ENCODE measurements around the gene ECHDC1. TPM values are rescaled to one million over a fixed set of nuclear protein-coding genes. Genes with fewer than 3 reads are reported as not detected.

ECHDC1 gene
- total RNA-seq, 1 donor from 2014 or later, result 59.7 TPM

GRCh38 chr6:127305741-127306140, 37.7 kb downstream of the ECHDC1 start:
- H3K27ac Mint-ChIP-seq, result no peak overlapping the region
- H3K9me3 Mint-ChIP-seq, result peaks cover 6% of the 10 kb centered on the region
- POLR2A ChIA-PET, result interaction anchor here (0.7 kb wide), 1 partner anchor 1525 kb away, joined by 4 read pairs; no protein-coding TSS in a partner anchor
- no peak for ATAC-seq (ENCODE audit: low read depth)
- H3K27me3 Mint-ChIP-seq, result no peaks in the 10 kb centered on the region
- CTCF ChIA-PET, result interaction anchor here (1.4 to 7.4 kb wide), 3 partner anchors 14 to 233 kb away, joined by 6 to 60 read pairs (median 30); no protein-coding TSS in a partner anchor
- H3K4me3 Mint-ChIP-seq, result no peak overlapping the region
- peaks cover 37% of the 10 kb centered on the region for H3K4me1 Mint-ChIP-seq
- no peak for TF ChIP-seq CTCF (IDR thresholded peaks at IDR 0.05)
- intact Hi-C loops (cut with micrococcal nuclease), result no loop called here
- H3K36me3 Mint-ChIP-seq (ENCODE audit: low read depth), result peaks cover 68% of the 10 kb centered on the region
- no peak for DNase-seq

GRCh38 chr6:127303917-127304316, 39.5 kb downstream of the ECHDC1 start:
- no peak for DNase-seq
- no peaks in the 10 kb centered on the region for H3K27me3 Mint-ChIP-seq
- ChIA-PET CTCF (interaction anchor here (1.0 to 7.4 kb wide), 13 partner anchors 9 to 235 kb away, joined by 3 to 60 read pairs (median 5); no protein-coding TSS in a partner anchor), POLR2A (interaction anchor here (1.8 kb wide), 1 partner anchor 12 kb away, joined by 4 read pairs; no protein-coding TSS in a partner anchor)
- no peak for TF ChIP-seq CTCF (IDR thresholded peaks at IDR 0.05)
- peak overlapping the region; percentile 24 for H3K27ac Mint-ChIP-seq
- intact Hi-C loops (cut with micrococcal nuclease), result loop anchor here (2.0 to 5.0 kb wide), 4 partner anchors 37 to 339 kb away; partner anchors contain the start of genes ECHDC1 and RNF146
- peaks cover 6% of the 10 kb centered on the region for H3K9me3 Mint-ChIP-seq
- peaks cover 57% of the 10 kb centered on the region for H3K36me3 Mint-ChIP-seq (ENCODE audit: low read depth)
- ATAC-seq (ENCODE audit: low read depth), result no peak
- H3K4me3 Mint-ChIP-seq, result no peak overlapping the region
- H3K4me1 Mint-ChIP-seq, result peaks cover 26% of the 10 kb centered on the region

- intact Hi-C loops (cut with micrococcal nuclease), result loop anchor here (1.0 to 5.0 kb wide), 8 partner anchors 12 to 340 kb away; partner anchors contain the start of genes ECHDC1 and RNF146
- POLR2A ChIA-PET, result interaction anchor here (1.8 kb wide), 1 partner anchor 13 kb away, joined by 4 read pairs; no protein-coding TSS in a partner anchor
- Mint-ChIP-seq H3K27me3 (no peaks in the 10 kb centered on the region), H3K9me3 (peaks cover 1% of the 10 kb centered on the region), H3K4me1 (peaks cover 24% of the 10 kb centered on the region), H3K36me3 (ENCODE audit: low read depth) (peaks cover 48% of the 10 kb centered on the region), H3K27ac (peak overlapping the region; percentile 24), H3K4me3 (no peak overlapping the region)
- DNase-seq (no peak), ATAC-seq (ENCODE audit: low read depth) (peak; percentile 94)
- TF ChIP-seq CTCF (IDR thresholded peaks at IDR 0.05), result peak; percentile 40
- CTCF ChIA-PET, result interaction anchor here (0.9 to 7.4 kb wide), 15 partner anchors 10 to 240 kb away, joined by 3 to 60 read pairs (median 5); no protein-coding TSS in a partner anchor
Measured at GRCh38 chr6:127302728-127303660, 40.4 kb downstream of the ECHDC1 start.

GRCh38 chr6:127301199-127301700, 42.2 kb downstream of the ECHDC1 start:
- no peak for ATAC-seq (ENCODE audit: low read depth)

More at GRCh38 chr6:127301199-127301700, 42.2 kb downstream of the ECHDC1 start:
- Mint-ChIP-seq H3K27me3 (no peaks in the 10 kb centered on the region), H3K4me1 (peaks cover 13% of the 10 kb centered on the region), H3K36me3 (ENCODE audit: low read depth) (peaks cover 40% of the 10 kb centered on the region), H3K27ac (no peak overlapping the region), H3K4me3 (no peak overlapping the region), H3K9me3 (no peaks in the 10 kb centered on the region)
- no peak for TF ChIP-seq CTCF (IDR thresholded peaks at IDR 0.05)
- ChIA-PET POLR2A (interaction anchor here (2.0 kb wide), 1 partner anchor 35 kb away, joined by 4 read pairs; the partner anchor contains the start of gene RNF146), CTCF (interaction anchor here (1.0 to 7.4 kb wide), 4 partner anchors 10 to 238 kb away, joined by 3 to 60 read pairs (median 4); no protein-coding TSS in a partner anchor)
- intact Hi-C loops (cut with micrococcal nuclease), result loop anchor here (5.0 kb wide), 1 partner anchor 34 kb away; the partner anchor contains the start of gene RNF146
- DNase-seq, result no peak
